WTC11 (cell line): ENCODE results near the gene TSPAN5. TPM values are rescaled to one million over a fixed set of nuclear protein-coding genes. Genes with fewer than 3 reads are reported as not detected.

Source experiments
- ATAC-seq: fragments of 200-7000 bp; cut with Tn5 transposase; 2 replicates; pipeline ENCODE4 v1.10.0; 2021; ENCODE audit warnings: mild to moderate bottlenecking, moderate library complexity
- CTCF ChIA-PET: fragments of 300-600 bp; sonication (Branson Sonifier 250); formaldehyde crosslinking; loops from one replicate; lab custom pipeline; 2021; ENCODE audit warnings: antibody characterized with exemption; lab: Charles Lee
- POLR2A ChIA-PET: fragments of 350-600 bp; sonication (Branson Sonifier 250); formaldehyde crosslinking; loops from one replicate; lab custom pipeline; 2021; ENCODE audit warnings: antibody characterized with exemption; lab: Charles Lee
- DNase-seq: peaks from one replicate; pipeline ENCODE4 v3.0.0; 2021; ENCODE audit warnings: low spot score
- H3K27ac Mint-ChIP-seq: 2 replicates; pipeline ENCODE4 v1.8.0; 2021; ENCODE audit warnings: mixed read lengths
- H3K27me3 Mint-ChIP-seq: 2 replicates; pipeline ENCODE4 v1.8.0; 2021; ENCODE audit warnings: low read depth, mild to moderate bottlenecking, moderate library complexity, mixed read lengths
- H3K36me3 Mint-ChIP-seq: 2 replicates; pipeline ENCODE4 v1.8.0; 2021; ENCODE audit warnings: mixed read lengths
- H3K4me1 Mint-ChIP-seq: 2 replicates; pipeline ENCODE4 v1.8.0; 2022; ENCODE audit warnings: mixed read lengths
- H3K4me3 Mint-ChIP-seq: 2 replicates; pipeline ENCODE4 v1.8.0; 2021; ENCODE audit warnings: mild to moderate bottlenecking, moderate library complexity, mixed read lengths
- H3K9me3 Mint-ChIP-seq: 2 replicates; pipeline ENCODE4 v1.8.0; 2021; ENCODE audit warnings: mixed read lengths
- ATF1 ChIP-seq: sonication (generic); formaldehyde crosslinking; IDR thresholded peaks from 2 replicates; pipeline ENCODE4 v1.8.1; 2023; ENCODE audit warnings: mild to moderate bottlenecking, moderate library complexity, missing genetic modification reagents
- CREB1 ChIP-seq: sonication (generic); formaldehyde crosslinking; IDR thresholded peaks from 2 replicates; pipeline ENCODE4 v1.8.0; 2023; ENCODE audit warnings: mild to moderate bottlenecking, missing genetic modification reagents
- CTCF ChIP-seq: fragments of 200-600 bp; IDR thresholded peaks from 2 replicates; pipeline ENCODE4 v1.8.0; 2022; ENCODE audit warnings: antibody characterized with exemption
- ELF4 ChIP-seq: sonication (generic); formaldehyde crosslinking; IDR thresholded peaks from 2 replicates; pipeline ENCODE4 v1.8.1; 2022; ENCODE audit warnings: low read depth, mild to moderate bottlenecking, moderate library complexity, missing genetic modification reagents
- HMGA2 ChIP-seq: fragments of 250-450 bp; sonication (Bioruptor Pico); IDR thresholded peaks from 2 replicates; pipeline ENCODE4 v1.4.0; 2021; ENCODE audit warnings: mild to moderate bottlenecking, moderate library complexity
- JAZF1 ChIP-seq: fragments of 250-450 bp; sonication (Bioruptor Pico); IDR thresholded peaks from 2 replicates; pipeline ENCODE4 v1.9.0; 2021; ENCODE audit warnings: moderate library complexity, mild to moderate bottlenecking, inconsistent platforms
- MAX ChIP-seq: sonication (generic); formaldehyde crosslinking; IDR thresholded peaks from 2 replicates; pipeline ENCODE4 v1.8.0; 2022; ENCODE audit warnings: mild to moderate bottlenecking, missing genetic modification reagents
- PREB ChIP-seq: sonication (generic); formaldehyde crosslinking; IDR thresholded peaks from 2 replicates; pipeline ENCODE4 v1.8.1; 2022; ENCODE audit warnings: mild to moderate bottlenecking, missing genetic modification reagents, moderate library complexity, borderline replicate concordance
- RORB ChIP-seq: fragments of 250-450 bp; sonication (Bioruptor Pico); IDR thresholded peaks from 2 replicates; pipeline ENCODE4 v1.9.0; 2021; ENCODE audit warnings: mild to moderate bottlenecking
- SMAD4 ChIP-seq: sonication (generic); formaldehyde crosslinking; IDR thresholded peaks from 2 replicates; pipeline ENCODE4 v1.8.0; 2022; ENCODE audit warnings: mild to moderate bottlenecking, missing genetic modification reagents
- STAT6 ChIP-seq: sonication (generic); formaldehyde crosslinking; conservative IDR thresholded peaks from 2 replicates; pipeline ENCODE4 v1.8.1; 2023; ENCODE audit warnings: mild to moderate bottlenecking, low read depth, missing genetic modification reagents, moderate library complexity
- USF1 ChIP-seq: sonication (generic); formaldehyde crosslinking; IDR thresholded peaks from 2 replicates; pipeline ENCODE4 v1.8.0; 2022; ENCODE audit warnings: mild to moderate bottlenecking, missing genetic modification reagents
- USF2 ChIP-seq: sonication (generic); formaldehyde crosslinking; IDR thresholded peaks from 2 replicates; pipeline ENCODE4 v1.8.1; 2023; ENCODE audit warnings: mild to moderate bottlenecking, missing genetic modification reagents, moderate library complexity
- ZNF121 ChIP-seq: sonication (generic); formaldehyde crosslinking; IDR thresholded peaks from 2 replicates; pipeline ENCODE4 v1.8.0; 2023; ENCODE audit warnings: missing genetic modification reagents
- ZNF219 ChIP-seq: sonication (generic); formaldehyde crosslinking; IDR thresholded peaks from 2 replicates; pipeline ENCODE4 v1.8.0; 2023; ENCODE audit warnings: missing genetic modification reagents, mild to moderate bottlenecking, borderline replicate concordance
- ZNF263 ChIP-seq: sonication (generic); formaldehyde crosslinking; IDR thresholded peaks from 2 replicates; pipeline ENCODE4 v1.8.1; 2022; ENCODE audit warnings: low read depth, mild to moderate bottlenecking, moderate library complexity, missing genetic modification reagents
- ZNF317 ChIP-seq: sonication (generic); formaldehyde crosslinking; IDR thresholded peaks from 2 replicates; pipeline ENCODE4 v1.8.1; 2023; ENCODE audit warnings: low read depth, mild to moderate bottlenecking, moderate library complexity, missing genetic modification reagents, borderline replicate concordance
- ZNF425 ChIP-seq: fragments of 250-450 bp; sonication (Bioruptor Pico); conservative IDR thresholded peaks from 2 replicates; pipeline ENCODE4 v1.9.0; 2021; ENCODE audit warnings: mild to moderate bottlenecking
- total RNA-seq: library from RNA; stranded (reverse); gene quantifications from 3 replicates; pipeline ENCODE4 v1.2.3, GENCODE V29; 2021

The TSPAN5 gene
- total RNA-seq, 1 experiment from 2014 or later = 22.7 TPM

GRCh38 chr4:98664959-98665358 is 6.5 kb upstream of the TSPAN5 start:
- DNase-seq (no peak), ATAC-seq (no peak)
- TF ChIP-seq ZNF121 (CRISPR knock-in tag) = no peak
- 0 out of 2 replicates have a peak, but pooled peaks have one; percentile 24 for TF ChIP-seq ZNF317 (CRISPR knock-in tag)
- ChIA-PET CTCF (interaction anchor here (0.6 kb wide), 1 partner anchor 197 kb away, joined by 3 read pairs; no protein-coding TSS in a partner anchor), POLR2A (no interaction called here)
- Mint-ChIP-seq H3K36me3 (peaks cover 19% of the 10 kb centered on the region), H3K9me3 (peaks cover 23% of the 10 kb centered on the region), H3K4me3 (no peak overlapping the region), H3K27ac (no peak overlapping the region), H3K4me1 (peaks cover 40% of the 10 kb centered on the region), H3K27me3 (peaks cover 5% of the 10 kb centered on the region)

GRCh38 chr4:98663226-98664006 is 5.0 kb upstream of the TSPAN5 start:
- ATAC-seq = peak; percentile 3; the same call in 1 of the 2 replicates
- H3K27me3 Mint-ChIP-seq = peaks cover 12% of the 10 kb centered on the region
- no peak overlapping the region for H3K4me3 Mint-ChIP-seq
- ChIA-PET POLR2A (interaction anchor here (1.1 kb wide), 1 partner anchor 11 kb away, joined by 3 read pairs; no protein-coding TSS in a partner anchor), CTCF (interaction anchor here (0.8 to 1.0 kb wide), 4 partner anchors 57 to 196 kb away, joined by 3 to 7 read pairs (median 3); no protein-coding TSS in a partner anchor)
- H3K27ac Mint-ChIP-seq = peak overlapping the region; percentile 89
- no peak for DNase-seq
- peaks cover 48% of the 10 kb centered on the region for H3K4me1 Mint-ChIP-seq
- TF ChIP-seq ZNF219 (CRISPR knock-in tag) (no peak), MAX (CRISPR knock-in tag) (0 out of 2 replicates have a peak, but pooled peaks have one; percentile 35)
- TF ChIP-seq, all 79 proteins: peak for 1
- H3K36me3 Mint-ChIP-seq = peaks cover 19% of the 10 kb centered on the region
- H3K9me3 Mint-ChIP-seq = peaks cover 23% of the 10 kb centered on the region

GRCh38 chr4:98662626-98663225 is 4.3 kb upstream of the TSPAN5 start:
- ATAC-seq (peak; percentile 56), DNase-seq (peak; percentile 57)
- H3K4me1 Mint-ChIP-seq = peaks cover 50% of the 10 kb centered on the region
- H3K36me3 Mint-ChIP-seq = peaks cover 19% of the 10 kb centered on the region
- peaks cover 23% of the 10 kb centered on the region for H3K9me3 Mint-ChIP-seq
- CTCF ChIA-PET = interaction anchor here (0.7 to 1.0 kb wide), 5 partner anchors 32 to 195 kb away, joined by 3 to 7 read pairs (median 3); no protein-coding TSS in a partner anchor
- peaks cover 16% of the 10 kb centered on the region for H3K27me3 Mint-ChIP-seq
- POLR2A ChIA-PET = interaction anchor here (1.1 kb wide), 1 partner anchor 12 kb away, joined by 3 read pairs; no protein-coding TSS in a partner anchor
- H3K27ac Mint-ChIP-seq = peak overlapping the region; percentile 86
- H3K4me3 Mint-ChIP-seq = peak overlapping the region; percentile 45
- TF ChIP-seq CREB1 (no peak), PREB (CRISPR knock-in tag) (no peak), JAZF1 (no peak), STAT6 (CRISPR knock-in tag) (no peak), ZNF263 (CRISPR knock-in tag) (no peak), USF2 (CRISPR knock-in tag) (no peak), ZNF425 (CRISPR knock-in tag) (no peak), SMAD4 (CRISPR knock-in tag) (no peak), ZNF121 (CRISPR knock-in tag) (no peak), RORB (CRISPR knock-in tag) (no peak), ATF1 (no peak), ELF4 (no peak), CTCF (no peak), MAX (CRISPR knock-in tag) (peak; percentile 85), HMGA2 (no peak), USF1 (CRISPR knock-in tag) (no peak)
